Chondrocyte (in vitro differentiated cells): Measurements from ENCODE around the gene SLC39A3. TPM values are rescaled to one million over a fixed set of nuclear protein-coding genes. Genes with fewer than 3 reads are reported as not detected.

Experiments used
- DNase-seq: peaks from one replicate; pipeline ENCODE4 v3.0.0; 2021; ENCODE audit warnings: mixed read lengths, low spot score
- H3K27ac Mint-ChIP-seq: one replicate; pipeline ENCODE4 v1.8.0; 2021; ENCODE audit warnings: mild to moderate bottlenecking, moderate library complexity, mixed read lengths; ENCODE audit not compliant: unreplicated experiment
- H3K27me3 Mint-ChIP-seq: 2 replicates; pipeline ENCODE4 v1.8.0; 2021; ENCODE audit warnings: low read depth, mixed read lengths
- H3K36me3 Mint-ChIP-seq: 2 replicates; pipeline ENCODE4 v1.8.0; 2021; ENCODE audit warnings: low read depth, mixed read lengths
- H3K4me1 Mint-ChIP-seq: 2 replicates; pipeline ENCODE4 v1.8.0; 2021; ENCODE audit warnings: low read depth, mild to moderate bottlenecking, mixed read lengths
- H3K4me3 Mint-ChIP-seq: one replicate; pipeline ENCODE4 v1.8.0; 2021; ENCODE audit warnings: mild to moderate bottlenecking, moderate library complexity, mixed read lengths; ENCODE audit not compliant: unreplicated experiment
- H3K9me3 Mint-ChIP-seq: 2 replicates; pipeline ENCODE4 v1.8.0; 2021; ENCODE audit warnings: low read depth, mixed read lengths
- total RNA-seq: library from RNA; stranded (reverse); gene quantifications from 3 replicates; pipeline ENCODE4 v1.2.1, GENCODE V29; 2021
- TF ChIP-seq, protein P1 (sequence below): fragments of 200-600 bp; sonication (generic); IDR thresholded peaks from 2 replicates; pipeline ENCODE4 v1.5.0; 2021; ENCODE audit warnings: antibody characterized with exemption, mild to moderate bottlenecking, moderate library complexity

SLC39A3 gene
- total RNA-seq, 1 donor from 2014 or later: 32.7 TPM

DNA sequence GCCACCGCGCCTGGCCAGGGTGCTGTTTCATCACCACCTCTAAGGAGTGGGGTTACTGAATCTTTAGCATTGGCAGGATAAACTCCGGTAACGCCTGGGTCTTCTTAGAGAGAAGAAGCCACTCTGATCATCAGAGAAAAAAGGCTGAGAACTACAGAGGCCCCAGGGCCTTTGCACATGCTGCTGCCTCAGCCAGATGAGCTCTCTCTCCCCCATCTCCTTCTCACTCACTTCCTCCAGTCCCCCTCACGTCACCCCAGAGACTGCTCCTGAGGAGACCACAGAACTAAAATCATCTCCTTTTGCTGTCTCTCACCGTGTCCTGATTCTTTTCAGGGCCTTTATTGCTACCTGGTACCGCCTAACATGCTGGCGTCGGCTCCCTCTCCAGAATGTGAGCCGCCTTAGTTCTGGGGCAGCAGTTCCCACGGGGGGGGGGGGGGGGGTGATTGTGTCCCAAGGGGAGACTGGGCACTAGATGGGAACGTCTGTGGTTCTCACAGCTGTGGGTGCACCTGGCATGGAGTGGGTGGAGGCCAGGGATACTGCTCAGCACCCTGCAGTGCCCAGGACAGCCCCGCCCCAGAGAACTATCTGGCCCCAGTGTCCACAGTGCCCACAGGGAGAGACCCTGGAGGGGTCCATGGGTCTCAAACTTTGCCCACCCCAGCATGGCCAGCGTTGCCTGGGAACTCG, 13.5 kb downstream of the SLC39A3 start:
- DNase-seq: no peak
- Mint-ChIP-seq H3K9me3 (no peaks in the 10 kb centered on the region), H3K27ac (no peak overlapping the region), H3K4me3 (no peak overlapping the region), H3K4me1 (peaks cover 25% of the 10 kb centered on the region), H3K36me3 (no peaks in the 10 kb centered on the region), H3K27me3 (peaks cover 3% of the 10 kb centered on the region)
- TF ChIP-seq, protein P1, sequence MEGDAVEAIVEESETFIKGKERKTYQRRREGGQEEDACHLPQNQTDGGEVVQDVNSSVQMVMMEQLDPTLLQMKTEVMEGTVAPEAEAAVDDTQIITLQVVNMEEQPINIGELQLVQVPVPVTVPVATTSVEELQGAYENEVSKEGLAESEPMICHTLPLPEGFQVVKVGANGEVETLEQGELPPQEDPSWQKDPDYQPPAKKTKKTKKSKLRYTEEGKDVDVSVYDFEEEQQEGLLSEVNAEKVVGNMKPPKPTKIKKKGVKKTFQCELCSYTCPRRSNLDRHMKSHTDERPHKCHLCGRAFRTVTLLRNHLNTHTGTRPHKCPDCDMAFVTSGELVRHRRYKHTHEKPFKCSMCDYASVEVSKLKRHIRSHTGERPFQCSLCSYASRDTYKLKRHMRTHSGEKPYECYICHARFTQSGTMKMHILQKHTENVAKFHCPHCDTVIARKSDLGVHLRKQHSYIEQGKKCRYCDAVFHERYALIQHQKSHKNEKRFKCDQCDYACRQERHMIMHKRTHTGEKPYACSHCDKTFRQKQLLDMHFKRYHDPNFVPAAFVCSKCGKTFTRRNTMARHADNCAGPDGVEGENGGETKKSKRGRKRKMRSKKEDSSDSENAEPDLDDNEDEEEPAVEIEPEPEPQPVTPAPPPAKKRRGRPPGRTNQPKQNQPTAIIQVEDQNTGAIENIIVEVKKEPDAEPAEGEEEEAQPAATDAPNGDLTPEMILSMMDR: no peak

DNA sequence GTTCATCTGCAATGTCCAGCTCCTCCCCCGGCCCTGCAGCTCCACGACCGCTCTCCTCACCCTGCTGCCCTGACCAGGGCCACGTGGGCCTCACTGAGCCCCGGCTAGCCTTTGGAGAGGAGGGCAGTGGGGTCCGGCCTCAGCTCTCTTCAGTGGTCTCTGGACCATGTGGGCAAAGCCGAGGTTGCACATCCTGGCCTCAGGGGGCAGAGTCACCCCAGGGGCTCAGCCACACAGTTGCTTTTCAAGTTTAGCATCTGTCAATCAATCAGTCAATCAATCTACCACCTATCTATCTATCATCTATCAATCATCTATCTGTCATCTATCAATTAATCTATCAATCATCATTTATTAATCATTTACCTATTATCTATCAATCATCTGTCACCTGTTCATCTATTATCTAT, 15.7 kb downstream of the SLC39A3 start:
- Mint-ChIP-seq H3K27me3 (peaks cover 3% of the 10 kb centered on the region), H3K36me3 (no peaks in the 10 kb centered on the region), H3K4me1 (peaks cover 31% of the 10 kb centered on the region), H3K9me3 (no peaks in the 10 kb centered on the region), H3K4me3 (no peak overlapping the region), H3K27ac (no peak overlapping the region)
- DNase-seq: no peak
- TF ChIP-seq, protein P1: no peak

DNA sequence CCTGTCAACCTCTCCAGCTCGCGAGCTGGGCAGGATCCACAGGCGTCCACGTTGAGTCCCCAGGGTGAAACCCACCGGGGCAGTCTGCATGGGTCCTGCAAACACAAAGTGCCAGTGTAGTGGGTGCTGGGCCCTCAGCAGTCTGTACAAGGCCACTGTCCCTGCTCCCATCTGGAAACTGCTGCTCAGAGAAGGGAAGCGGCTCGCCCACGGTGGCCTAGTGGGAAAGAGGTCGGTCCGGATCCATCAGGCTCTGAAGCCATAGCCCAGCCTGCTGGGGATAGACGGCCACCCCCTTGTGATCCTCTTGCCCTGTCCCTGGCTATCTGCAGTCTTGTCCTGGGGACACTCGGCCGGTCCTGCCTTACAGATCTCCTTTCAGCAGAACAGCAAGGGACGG, 16.1 kb downstream of the SLC39A3 start:
- no peak for DNase-seq
- no peak overlapping the region for H3K4me3 Mint-ChIP-seq
- TF ChIP-seq, protein P1: no peak
- peak overlapping the region; percentile 49 for H3K27ac Mint-ChIP-seq
- H3K27me3 Mint-ChIP-seq: peaks cover 3% of the 10 kb centered on the region
- H3K36me3 Mint-ChIP-seq: no peaks in the 10 kb centered on the region
- H3K4me1 Mint-ChIP-seq: peaks cover 31% of the 10 kb centered on the region
- H3K9me3 Mint-ChIP-seq: no peaks in the 10 kb centered on the region

DNA sequence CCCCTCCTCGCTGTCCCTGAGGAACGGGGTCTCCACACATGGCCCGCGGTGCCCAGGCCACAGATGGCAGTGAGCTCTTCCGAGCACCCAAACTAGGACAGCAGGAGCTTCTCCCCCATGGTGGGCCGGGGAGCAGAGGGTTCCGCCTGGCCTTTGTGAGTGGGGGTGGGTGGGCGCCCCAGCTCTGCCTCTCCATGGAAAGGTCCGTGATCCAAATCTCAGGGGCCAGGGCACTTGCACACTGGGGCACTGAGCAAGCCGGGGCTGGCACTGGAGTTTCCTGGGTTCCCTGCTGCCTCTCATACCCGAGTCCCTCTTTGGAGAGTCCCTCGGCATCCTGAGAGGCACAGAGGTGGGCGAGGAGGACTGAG, 16.5 kb downstream of the SLC39A3 start:
- H3K27ac Mint-ChIP-seq: peak overlapping the region; percentile 49
- no peaks in the 10 kb centered on the region for H3K9me3 Mint-ChIP-seq
- H3K4me1 Mint-ChIP-seq: peaks cover 31% of the 10 kb centered on the region
- no peak overlapping the region for H3K4me3 Mint-ChIP-seq
- TF ChIP-seq, protein P1: no peak
- peaks cover 3% of the 10 kb centered on the region for H3K27me3 Mint-ChIP-seq
- no peak for DNase-seq
- H3K36me3 Mint-ChIP-seq: no peaks in the 10 kb centered on the region

DNA sequence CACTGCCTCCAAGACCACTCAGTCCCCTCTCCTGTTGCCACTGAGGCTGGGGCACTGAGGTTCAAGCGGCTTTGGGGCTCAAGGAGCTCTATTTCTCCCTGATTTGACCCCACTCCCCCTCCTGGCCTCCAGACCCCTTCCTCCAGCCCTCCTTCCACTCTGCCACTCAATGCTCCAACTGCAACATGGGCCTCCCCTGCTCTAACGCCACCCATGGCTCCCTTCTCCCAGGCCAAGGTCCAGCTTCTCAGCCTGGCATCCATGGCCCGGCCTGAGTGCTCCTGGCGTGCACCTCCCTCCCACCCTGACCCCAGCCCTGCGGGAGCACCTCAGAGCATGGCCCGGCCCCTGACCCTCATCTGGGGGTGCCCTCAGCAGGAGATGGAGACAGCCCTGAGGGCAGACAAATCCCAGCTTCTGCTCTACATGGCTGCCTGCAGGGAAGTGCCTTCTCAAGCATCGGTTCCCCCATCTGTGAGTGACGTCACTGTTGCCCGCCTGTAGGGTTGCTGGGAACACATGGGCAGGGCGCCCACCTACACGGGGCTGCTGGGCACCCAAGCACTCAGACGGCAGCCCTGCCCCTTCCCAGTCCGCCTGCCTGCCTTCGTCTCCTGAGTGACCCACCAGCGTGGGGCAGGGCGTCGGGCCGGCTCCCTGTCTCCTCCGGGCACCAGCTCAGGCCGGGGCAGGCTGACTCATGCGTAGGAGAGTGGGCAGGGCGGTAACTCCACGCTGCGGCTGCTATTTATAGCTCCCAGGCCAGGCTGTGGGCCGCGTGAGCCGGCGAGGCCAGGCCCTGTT, 17.1 kb downstream of the SLC39A3 start:
- Mint-ChIP-seq H3K4me3 (peak overlapping the region; percentile 52), H3K36me3 (peaks cover 1% of the 10 kb centered on the region), H3K4me1 (peaks cover 31% of the 10 kb centered on the region), H3K9me3 (no peaks in the 10 kb centered on the region), H3K27me3 (peaks cover 3% of the 10 kb centered on the region), H3K27ac (peak overlapping the region; percentile 49)
- TF ChIP-seq, protein P1: no peak
- DNase-seq: peak; percentile 94
